NCI-H748 (cell line): ENCODE measurements around the gene SNURF.
"Not testable (repeated sequence)": the region's sequence is repeated elsewhere in the genome, so short reads cannot be mapped to it uniquely, and the experiment has no call there.

ENCODE experiments used
- DNase-seq: peaks from one replicate; lab custom pipeline; 2025; ENCODE audit not compliant: unreplicated experiment; lab: John Stamatoyannopoulos, UW

Gene SNURF

GRCh38 chr15:24966364-24967103 is 11.7 kb downstream of the SNURF start:
- no peak for DNase-seq

GRCh38 chr15:24971052-24971451 is 16.3 kb downstream of the SNURF start:
- no peak for DNase-seq

GRCh38 chr15:24971772-24972171 is 17.0 kb downstream of the SNURF start:
- no peak for DNase-seq

- DNase-seq, result not testable (repeated sequence)
Observed at GRCh38 chr15:24972707-24973106, 17.9 kb downstream of the SNURF start.

GRCh38 chr15:24976932-24977331 is 22.1 kb downstream of the SNURF start:
- no peak for DNase-seq

- DNase-seq, result no peak
Observed at GRCh38 chr15:24977686-24978085, 22.9 kb downstream of the SNURF start.

- DNase-seq, result no peak
Observed at GRCh38 chr15:24985224-24985623, 30.4 kb downstream of the SNURF start.

- DNase-seq, result no peak
Observed at GRCh38 chr15:24986653-24987052, 31.9 kb downstream of the SNURF start.
